PC-3 (cell line): Measurements from ENCODE around the gene LASP1NB.

Experiments
- ATAC-seq: fragments of 200-7000 bp; cut with Tn5 transposase; 2 replicates; pipeline ENCODE4 v1.9.1; 2020; ENCODE audit warnings: mild to moderate bottlenecking, moderate library complexity
- BruUV-seq: library from RNA; stranded (reverse); fragments of 400-500 nt; replicated peaks from 2 replicates; lab custom pipeline; 2021; lab: Mats Ljungman, UMichigan
- CTCF ChIA-PET: fragments of 300-600 bp; sonication (Branson Sonifier 250); formaldehyde crosslinking; loops from one replicate; lab custom pipeline; 2022; ENCODE audit warnings: antibody characterized with exemption; lab: Charles Lee
- POLR2A ChIA-PET: fragments of 300-600 bp; sonication (Branson Sonifier 250); formaldehyde crosslinking; loops from one replicate; lab custom pipeline; 2022; ENCODE audit warnings: antibody characterized with exemption; ENCODE audit not compliant: unreplicated experiment; lab: Charles Lee
- DNase-seq: peaks from one replicate; pipeline ENCODE4 v3.0.0-alpha.2; 2015
- H2AFZ ChIP-seq: fragments of 300-600 bp; sonication (generic); 2 replicates; pipeline ENCODE4 v1.6.0; 2016; ENCODE audit warnings: antibody characterized with exemption, low read length
- H3F3A ChIP-seq: fragments of 300-600 bp; sonication (generic); one replicate; pipeline ENCODE4 v1.6.0; 2017; ENCODE audit warnings: antibody characterized with exemption, low read length, control low read depth, mild to moderate bottlenecking; ENCODE audit not compliant: unreplicated experiment
- H3K27ac ChIP-seq: fragments of 300-600 bp; sonication (generic); 2 replicates; pipeline ENCODE4 v1.5.1; 2016; ENCODE audit warnings: mild to moderate bottlenecking, low read length
- H3K27me3 ChIP-seq: fragments of 300-600 bp; sonication (generic); 2 replicates; pipeline ENCODE4 v1.6.1; 2016; ENCODE audit warnings: low read length, mixed read lengths
- H3K36me3 ChIP-seq: fragments of 300-600 bp; sonication (generic); 2 replicates; pipeline ENCODE4 v1.6.1; 2016; ENCODE audit warnings: low read depth, mixed run types, low read length, mixed read lengths
- H3K4me1 ChIP-seq: fragments of 300-600 bp; sonication (generic); 2 replicates; pipeline ENCODE4 v1.5.1; 2016; ENCODE audit warnings: low read length; ENCODE audit not compliant: insufficient read depth
- H3K4me2 ChIP-seq: fragments of 300-600 bp; sonication (generic); 2 replicates; pipeline ENCODE4 v1.6.0; 2016; ENCODE audit warnings: low read length
- H3K4me3 ChIP-seq: fragments of 300-600 bp; sonication (generic); 2 replicates; pipeline ENCODE4 v1.5.1; 2016; ENCODE audit warnings: mild to moderate bottlenecking, low read length, mixed read lengths
- H3K79me2 ChIP-seq: fragments of 300-600 bp; sonication (generic); 2 replicates; pipeline ENCODE4 v1.6.1; 2017; ENCODE audit warnings: low read length, mixed read lengths
- H3K9ac ChIP-seq: fragments of 300-600 bp; sonication (generic); 2 replicates; pipeline ENCODE4 v1.6.0; 2016; ENCODE audit warnings: mild to moderate bottlenecking, low read length
- H3K9me2 ChIP-seq: fragments of 300-600 bp; sonication (generic); replicated peaks from 2 replicates; pipeline ENCODE4 v1.6.1; 2016; ENCODE audit warnings: mixed run types, low read length, mixed read lengths
- H3K9me3 ChIP-seq: fragments of 300-600 bp; sonication (generic); 2 replicates; pipeline ENCODE4 v1.6.1; 2016; ENCODE audit warnings: low read length, mixed read lengths
- H4K20me1 ChIP-seq: fragments of 300-600 bp; sonication (generic); 2 replicates; pipeline ENCODE4 v1.6.1; 2016; ENCODE audit warnings: low read length, mixed read lengths
- EZH2 ChIP-seq: fragments of 300-600 bp; sonication (generic); IDR thresholded peaks from one replicate; pipeline ENCODE4 v1.6.1; 2017; ENCODE audit warnings: antibody characterized with exemption, mild to moderate bottlenecking, low read length; ENCODE audit not compliant: unreplicated experiment
- EZH2phosphoT487 ChIP-seq: fragments of 300-600 bp; sonication (generic); IDR thresholded peaks from 2 replicates; pipeline ENCODE4 v1.6.1; 2018; ENCODE audit warnings: mild to moderate bottlenecking, antibody characterized with exemption, low read length, borderline replicate concordance
- intact Hi-C: fragments of 100-400 bp; cut with micrococcal nuclease; formaldehyde crosslinking; loops from 2 replicates; pipeline ENCODE4 v1.9.0; 2023
- TF ChIP-seq, protein P1 (sequence below): fragments of 300-600 bp; sonication (generic); conservative IDR thresholded peaks from 2 replicates; pipeline ENCODE4 v1.5.1; 2017; ENCODE audit warnings: antibody characterized with exemption, low read depth, mild to moderate bottlenecking, low read length

LASP1NB gene

DNA sequence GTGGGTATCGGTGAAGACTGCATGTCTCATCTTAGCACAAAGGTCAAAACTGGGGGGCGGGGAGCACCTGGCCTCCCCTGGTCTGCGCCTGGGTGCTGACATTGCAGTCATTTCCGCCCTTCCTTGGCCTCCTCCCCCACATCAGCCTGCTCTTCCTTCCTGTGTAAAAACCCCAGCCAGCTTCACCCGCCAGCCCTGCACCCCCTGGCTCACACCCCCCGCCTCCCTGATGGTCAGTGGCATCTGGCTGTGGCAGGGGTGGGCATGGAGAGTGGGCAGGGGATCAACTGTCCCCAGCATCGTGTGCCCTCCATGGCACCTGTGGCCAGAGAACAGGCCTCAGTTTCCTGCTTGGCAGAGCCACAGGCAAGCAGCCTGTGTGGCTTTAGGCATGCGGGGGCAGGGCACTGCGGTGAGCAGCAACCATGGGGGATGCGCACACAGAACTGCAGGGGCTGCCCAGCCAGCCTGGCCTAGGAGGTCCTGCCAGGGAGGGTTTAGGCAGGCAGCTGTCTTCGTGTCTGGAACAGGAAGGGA is 26.5 kb upstream of the LASP1NB start:
- CTCF ChIA-PET = no interaction called here
- Histone ChIP-seq H3K36me3 (peaks cover 16% of the 10 kb centered on the region), H3K9me3 (no peaks in the 10 kb centered on the region), H3K27ac (peak overlapping the region; percentile 64), H4K20me1 (no peaks in the 10 kb centered on the region), H3K4me1 (peaks cover 37% of the 10 kb centered on the region), H3K9me2 (no peaks in the 10 kb centered on the region), H3K9ac (no peak overlapping the region), H3K79me2 (peaks cover 8% of the 10 kb centered on the region; the same call in 1 of the 2 replicates), H3K27me3 (no peaks in the 10 kb centered on the region), H3K4me3 (no peak overlapping the region), H3K4me2 (no peak overlapping the region), H3F3A (no peaks in the 10 kb centered on the region), H2AFZ (no peak overlapping the region)
- POLR2A ChIA-PET = no interaction called here
- DNase-seq (peak; percentile 7), ATAC-seq (peak; percentile 29)
- BruUV-seq = no TSS peak
- intact Hi-C loops = no loop called here
- TF ChIP-seq, protein P1, sequence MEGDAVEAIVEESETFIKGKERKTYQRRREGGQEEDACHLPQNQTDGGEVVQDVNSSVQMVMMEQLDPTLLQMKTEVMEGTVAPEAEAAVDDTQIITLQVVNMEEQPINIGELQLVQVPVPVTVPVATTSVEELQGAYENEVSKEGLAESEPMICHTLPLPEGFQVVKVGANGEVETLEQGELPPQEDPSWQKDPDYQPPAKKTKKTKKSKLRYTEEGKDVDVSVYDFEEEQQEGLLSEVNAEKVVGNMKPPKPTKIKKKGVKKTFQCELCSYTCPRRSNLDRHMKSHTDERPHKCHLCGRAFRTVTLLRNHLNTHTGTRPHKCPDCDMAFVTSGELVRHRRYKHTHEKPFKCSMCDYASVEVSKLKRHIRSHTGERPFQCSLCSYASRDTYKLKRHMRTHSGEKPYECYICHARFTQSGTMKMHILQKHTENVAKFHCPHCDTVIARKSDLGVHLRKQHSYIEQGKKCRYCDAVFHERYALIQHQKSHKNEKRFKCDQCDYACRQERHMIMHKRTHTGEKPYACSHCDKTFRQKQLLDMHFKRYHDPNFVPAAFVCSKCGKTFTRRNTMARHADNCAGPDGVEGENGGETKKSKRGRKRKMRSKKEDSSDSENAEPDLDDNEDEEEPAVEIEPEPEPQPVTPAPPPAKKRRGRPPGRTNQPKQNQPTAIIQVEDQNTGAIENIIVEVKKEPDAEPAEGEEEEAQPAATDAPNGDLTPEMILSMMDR = no peak
- TF ChIP-seq EZH2 = no peak

DNA sequence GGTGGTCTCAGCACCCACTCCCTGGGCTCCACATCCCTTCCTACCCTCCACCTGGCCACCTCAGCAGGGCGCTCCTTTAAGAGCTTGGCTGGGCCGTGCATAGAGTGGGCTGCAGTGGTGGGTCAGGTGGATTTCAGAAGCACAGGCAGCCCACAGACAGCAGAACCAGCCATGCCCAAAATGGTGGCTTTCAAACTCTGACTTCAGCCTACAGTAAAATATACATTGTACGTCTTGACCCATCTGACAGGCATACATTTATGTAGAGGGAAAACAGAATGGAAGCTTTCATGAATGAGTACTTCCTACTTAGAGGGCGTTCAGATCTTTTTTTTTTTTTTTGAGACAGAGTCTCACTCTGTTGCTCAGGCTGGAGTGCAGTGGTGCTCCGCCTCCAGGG is 26.0 kb upstream of the LASP1NB start:
- ATAC-seq (no peak), DNase-seq (no peak)
- ChIA-PET POLR2A (no interaction called here), CTCF (no interaction called here)
- no peaks in the 10 kb centered on the region for H4K20me1 ChIP-seq
- H3F3A ChIP-seq = no peaks in the 10 kb centered on the region
- H3K4me1 ChIP-seq = peaks cover 37% of the 10 kb centered on the region
- H3K36me3 ChIP-seq = peaks cover 16% of the 10 kb centered on the region
- H3K9me3 ChIP-seq = no peaks in the 10 kb centered on the region
- peaks cover 8% of the 10 kb centered on the region; the same call in 1 of the 2 replicates for H3K79me2 ChIP-seq
- H3K27ac ChIP-seq = peak overlapping the region; percentile 32; the same call in 1 of the 2 replicates
- H3K27me3 ChIP-seq = no peaks in the 10 kb centered on the region
- no peak overlapping the region for H3K9ac ChIP-seq
- H3K4me2 ChIP-seq = no peak overlapping the region
- TF ChIP-seq EZH2phosphoT487 = no peak
- TF ChIP-seq EZH2 = no peak
- TF ChIP-seq, protein P1 = no peak
- intact Hi-C loops = no loop called here
- no peaks in the 10 kb centered on the region for H3K9me2 ChIP-seq
- H3K4me3 ChIP-seq = no peak overlapping the region
- no peak overlapping the region for H2AFZ ChIP-seq
- BruUV-seq = no TSS peak

DNA sequence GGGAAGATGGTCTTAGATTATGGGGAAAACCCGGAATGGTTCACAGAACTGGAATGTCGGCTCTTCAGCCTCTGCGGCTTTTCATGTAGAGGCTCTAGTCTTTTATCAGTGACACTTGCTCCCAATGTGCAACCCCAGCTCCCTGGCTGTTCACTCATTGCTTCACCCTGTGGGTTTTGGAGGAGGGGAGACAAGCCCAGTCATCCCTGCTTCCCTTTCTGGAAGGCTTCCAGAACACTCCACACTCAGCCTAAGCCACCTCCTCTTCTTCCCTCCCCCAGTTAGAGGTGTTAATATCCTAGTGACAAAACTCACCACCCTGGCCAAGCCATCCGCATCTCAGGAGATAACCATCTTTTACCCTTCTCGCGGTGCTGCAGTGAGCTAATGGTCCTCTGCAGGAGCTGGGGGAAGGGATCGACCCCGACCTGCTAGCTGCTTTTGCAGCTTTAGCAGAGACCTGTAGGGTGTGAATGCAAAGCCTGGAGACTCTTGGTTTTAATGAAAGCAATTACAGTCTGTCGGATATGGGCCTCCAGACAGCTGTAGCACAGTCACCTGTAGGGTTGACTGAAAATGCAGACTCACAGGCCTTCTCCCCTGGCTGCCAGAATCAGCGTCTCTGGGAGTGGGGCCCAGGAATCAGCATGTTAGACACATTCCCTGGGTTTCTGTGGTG is 24.3 kb upstream of the LASP1NB start:
- H3K4me1 ChIP-seq = peaks cover 37% of the 10 kb centered on the region
- H2AFZ ChIP-seq = no peak overlapping the region
- H3K9me3 ChIP-seq = no peaks in the 10 kb centered on the region
- ATAC-seq = peak; percentile 69
- peak overlapping the region; percentile 75 for H3K4me2 ChIP-seq
- no peaks in the 10 kb centered on the region for H3K27me3 ChIP-seq
- no peak for TF ChIP-seq EZH2phosphoT487
- TF ChIP-seq EZH2 = no peak
- TF ChIP-seq, protein P1 = no peak
- intact Hi-C loops = no loop called here
- H3K9me2 ChIP-seq = no peaks in the 10 kb centered on the region
- POLR2A ChIA-PET = no interaction called here
- DNase-seq = peak; percentile 89
- H4K20me1 ChIP-seq = no peaks in the 10 kb centered on the region
- peaks cover 8% of the 10 kb centered on the region; the same call in 1 of the 2 replicates for H3K79me2 ChIP-seq
- peaks cover 22% of the 10 kb centered on the region for H3K36me3 ChIP-seq
- peak overlapping the region; percentile 15; the same call in 1 of the 2 replicates for H3K4me3 ChIP-seq
- H3K9ac ChIP-seq = no peak overlapping the region
- no peaks in the 10 kb centered on the region for H3F3A ChIP-seq
- BruUV-seq = no TSS peak
- CTCF ChIA-PET = no interaction called here
- H3K27ac ChIP-seq = peak overlapping the region; percentile 82
